IMR-90 (cell line): ENCODE data around the gene NUDT4B. TPM values are rescaled to one million over a fixed set of nuclear protein-coding genes. Genes with fewer than 3 reads are reported as not detected.
A peak's percentile ranks its signal among the peaks of the same experiment; 100 is the strongest.
"Not testable (repeated sequence)": the region's sequence is repeated elsewhere in the genome, so short reads cannot be mapped to it uniquely, and the experiment has no call there.

Experiments used
- ATAC-seq: fragments of 200-7000 bp; cut with Tn5 transposase; 2 replicates; pipeline ENCODE4 v1.9.1; 2020; ENCODE audit warnings: low read depth, mild to moderate bottlenecking, moderate library complexity
- BruUV-seq: library from RNA; stranded (reverse); fragments of 400-500 nt; replicated peaks from 2 replicates; lab custom pipeline; 2021; lab: Mats Ljungman, UMichigan
- CTCF ChIA-PET: fragments of 300-600 bp; formaldehyde crosslinking; extraction: SDS; loops from one replicate; lab custom pipeline; 2021; ENCODE audit warnings: antibody characterized with exemption; lab: Yijun Ruan, JAX
- POLR2A ChIA-PET: fragments of 300-600 bp; sonication (Branson Sonifier 250); formaldehyde crosslinking; loops from one replicate; lab custom pipeline; 2022; ENCODE audit warnings: antibody characterized with exemption; ENCODE audit not compliant: unreplicated experiment; lab: Charles Lee
- DNase-seq: peaks from one replicate; pipeline ENCODE4 v3.0.0; 2013
- H2AFZ ChIP-seq: replicated peaks from 2 replicates; pipeline ENCODE3; 2013; ENCODE audit warnings: low read length, mild to moderate bottlenecking; ENCODE audit not compliant: poor library complexity
- H2AK5ac ChIP-seq: 2 replicates; pipeline ENCODE4 v1.6.1; 2013; ENCODE audit warnings: low read depth, low read length, inconsistent platforms
- H2AK9ac ChIP-seq: replicated peaks from 2 replicates; pipeline ENCODE3; 2013; ENCODE audit warnings: mild to moderate bottlenecking, low read depth, low read length, moderate library complexity; ENCODE audit not compliant: poor library complexity
- H2BK120ac ChIP-seq: 2 replicates; pipeline ENCODE4 v1.6.1; 2013; ENCODE audit warnings: low read depth, low read length, inconsistent platforms
- H2BK15ac ChIP-seq: 3 replicates; pipeline ENCODE4 v1.6.1; 2013; ENCODE audit warnings: low read depth, low read length, inconsistent platforms
- H2BK20ac ChIP-seq: 2 replicates; pipeline ENCODE4 v1.6.1; 2013; ENCODE audit warnings: low read depth, mild to moderate bottlenecking, inconsistent platforms, low read length, moderate library complexity
- H2BK5ac ChIP-seq: 2 replicates; pipeline ENCODE4 v1.6.1; 2013; ENCODE audit warnings: mild to moderate bottlenecking, low read depth, low read length, inconsistent platforms; ENCODE audit not compliant: poor library complexity, severe bottlenecking
- H3K14ac ChIP-seq: replicated peaks from 2 replicates; pipeline ENCODE4 v1.6.1; 2013; ENCODE audit warnings: low read depth, low read length, inconsistent platforms
- H3K18ac ChIP-seq: 2 replicates; pipeline ENCODE4 v1.6.1; 2013; ENCODE audit warnings: low read depth, low read length, control low read depth
- H3K23ac ChIP-seq: 2 replicates; pipeline ENCODE4 v1.6.1; 2013; ENCODE audit warnings: low read depth, low read length, inconsistent platforms
- H3K27ac ChIP-seq: 2 replicates; pipeline ENCODE4 v1.5.1; 2013; ENCODE audit warnings: mild to moderate bottlenecking, control low read depth, low read length; ENCODE audit not compliant: insufficient read depth
- H3K27me3 ChIP-seq: 2 replicates; pipeline ENCODE4 v1.6.1; 2013; ENCODE audit warnings: low read length; ENCODE audit not compliant: control insufficient read depth, insufficient read depth
- H3K36me3 ChIP-seq: 2 replicates; pipeline ENCODE4 v1.6.1; 2013; ENCODE audit warnings: low read length, mixed read lengths; ENCODE audit not compliant: control insufficient read depth, insufficient read depth
- H3K4ac ChIP-seq: 2 replicates; pipeline ENCODE4 v1.6.1; 2013; ENCODE audit warnings: low read depth, low read length, inconsistent platforms
- H3K4me1 ChIP-seq: 2 replicates; pipeline ENCODE4 v1.6.1; 2013; ENCODE audit warnings: low read length, mixed read lengths; ENCODE audit not compliant: control insufficient read depth, insufficient read depth
- H3K4me2 ChIP-seq: 2 replicates; pipeline ENCODE4 v1.6.1; 2013; ENCODE audit warnings: low read depth, mild to moderate bottlenecking, control low read depth, low read length, moderate library complexity
- H3K4me3 ChIP-seq: 2 replicates; pipeline ENCODE4 v1.5.1; 2013; ENCODE audit warnings: low read depth, mild to moderate bottlenecking, control low read depth, low read length, moderate library complexity; ENCODE audit not compliant: insufficient read depth
- H3K56ac ChIP-seq: 2 replicates; pipeline ENCODE4 v1.6.1; 2013; ENCODE audit warnings: low read length, inconsistent platforms; ENCODE audit not compliant: insufficient read depth; ENCODE audit errors: extremely low read depth
- H3K79me1 ChIP-seq, 2 experiments: 2 replicates each; pipeline ENCODE4 v1.6.1; 2013; ENCODE audit warnings: low read length in 2 of 2, inconsistent platforms in 1 of 2, low read depth in 1 of 2
- H3K9ac ChIP-seq: 2 replicates; pipeline ENCODE4 v1.6.1; 2013; ENCODE audit warnings: low read depth, low read length, control low read depth
- H3K9me1 ChIP-seq: 2 replicates; pipeline ENCODE4 v1.6.1; 2013; ENCODE audit warnings: low read length, inconsistent platforms; ENCODE audit not compliant: insufficient read depth
- H3K9me3 ChIP-seq: 2 replicates; pipeline ENCODE4 v1.6.1; 2013; ENCODE audit warnings: low read length; ENCODE audit not compliant: control insufficient read depth, insufficient read depth
- H4K20me1 ChIP-seq: 2 replicates; pipeline ENCODE4 v1.6.1; 2013; ENCODE audit warnings: low read length, inconsistent platforms; ENCODE audit not compliant: insufficient read depth
- H4K5ac ChIP-seq: 2 replicates; pipeline ENCODE4 v1.6.1; 2013; ENCODE audit warnings: mild to moderate bottlenecking, low read depth, low read length, control low read depth
- H4K8ac ChIP-seq, 2 experiments: 2 replicates each; pipeline ENCODE4 v1.6.1; 2013; ENCODE audit warnings: low read depth in 2 of 2, low read length in 2 of 2, control low read depth in 1 of 2, inconsistent platforms in 1 of 2
- H4K91ac ChIP-seq: 2 replicates; pipeline ENCODE4 v1.6.1; 2013; ENCODE audit warnings: low read depth, low read length, inconsistent platforms; ENCODE audit not compliant: insufficient read depth
- WGBS, 2 experiments: methylation state at CpG; one replicate each; pipeline versions ENCODE4 v1.1.5 to v1.1.7; 2013; ENCODE audit warnings: missing lambda C conversion rate in 2 of 2; ENCODE audit not compliant: insufficient read length in 1 of 2; ENCODE audit errors: extremely low coverage in 2 of 2; 5-methylcytosine and 5-hydroxymethylcytosine counted together
- dilution Hi-C: fragments of 300-500 bp; cut with HindIII; formaldehyde crosslinking; loops from one replicate; pipeline ENCODE4 v1.14.3; 2018; ENCODE audit warnings: low sequenced_read_pairs; ENCODE audit not compliant: unreplicated experiment
- in situ Hi-C: fragments of 300-500 bp; cut with MboI; formaldehyde crosslinking; loops from 3 replicates; pipeline ENCODE4 v1.14.3; 2019; ENCODE audit warnings: low sequenced_read_pairs, inconsistent platforms, mixed read lengths
- intact Hi-C: fragments of 100-400 bp; cut with micrococcal nuclease; formaldehyde crosslinking; loops from 2 replicates; pipeline ENCODE4 v1.10.0; 2022
- polyA plus RNA-seq, 3 experiments: library from polyadenylated mRNA; depleted of rRNA; stranded (reverse); fragments of >200 nt; gene quantifications; 2 replicates each; pipeline ENCODE4 v1.2.3, GENCODE V29; 2012; ENCODE audit warnings: low replicate concordance in 1 of 3
- total RNA-seq: library from RNA; depleted of rRNA; stranded (reverse); fragments of >200 nt; gene quantifications from 2 replicates; pipeline ENCODE4 v1.2.3, GENCODE V29; 2012

The NUDT4B gene
- total and polyA plus RNA-seq, 2 of the 4 experiments (the other 2 are of a cell fraction) = 10.6 to 19.9 TPM

DNA sequence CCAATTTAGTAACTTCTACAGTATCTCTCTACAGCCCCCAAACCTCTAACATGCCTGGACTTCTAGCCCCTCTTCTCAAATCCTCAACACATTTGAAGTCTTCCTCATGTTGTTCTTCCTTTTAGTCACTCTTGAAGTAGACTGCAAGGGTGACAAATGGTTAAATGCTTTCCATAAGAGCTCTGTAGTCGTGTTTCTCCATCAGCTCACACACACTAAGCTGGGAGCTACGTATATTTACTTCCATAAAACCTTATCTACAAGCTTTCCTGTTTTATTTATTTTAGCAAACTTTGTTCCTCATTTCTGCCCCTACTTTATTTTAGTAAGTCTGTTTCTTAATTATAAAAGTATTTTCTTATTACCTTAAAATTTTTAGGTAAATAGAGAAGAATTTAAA lies 19.0 kb upstream of the NUDT4B start:
- H2AK9ac ChIP-seq, H2AFZ ChIP-seq: not testable (repeated sequence)

DNA sequence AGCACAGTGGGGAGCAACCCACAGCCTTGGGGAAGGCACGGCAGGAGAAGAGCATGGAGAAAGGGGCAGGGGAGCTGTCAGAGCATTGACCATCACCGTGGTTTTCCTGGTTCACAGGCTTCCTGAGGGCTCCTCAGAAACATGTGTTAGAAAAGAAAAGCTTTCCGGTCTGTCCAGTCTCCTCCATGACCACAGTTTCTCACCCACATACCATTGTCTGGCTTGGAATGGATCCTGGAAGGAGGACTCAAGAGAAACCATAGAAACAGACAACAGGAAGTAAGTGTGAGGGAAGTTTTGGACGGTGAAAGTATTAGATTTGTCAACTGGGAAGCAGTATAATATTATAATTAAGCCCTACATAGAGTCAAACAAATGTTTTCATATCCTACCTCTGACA lies 16.3 kb upstream of the NUDT4B start:
- H3K18ac ChIP-seq, H4K20me1 ChIP-seq, H2AFZ ChIP-seq, H4K5ac ChIP-seq, H2AK9ac ChIP-seq, H3K27ac ChIP-seq, DNase-seq, H2BK20ac ChIP-seq, H3K9me3 ChIP-seq, H4K91ac ChIP-seq, H3K27me3 ChIP-seq, H3K79me1 ChIP-seq, H3K36me3 ChIP-seq, H2BK15ac ChIP-seq, H3K4me2 ChIP-seq, H3K4me1 ChIP-seq, intact Hi-C loops, dilution Hi-C loops, H3K9ac ChIP-seq, BruUV-seq, H2BK120ac ChIP-seq, POLR2A ChIA-PET, H3K23ac ChIP-seq, H2BK5ac ChIP-seq, H4K8ac ChIP-seq, CTCF ChIA-PET, H3K4ac ChIP-seq, H3K14ac ChIP-seq, H3K4me3 ChIP-seq, in situ Hi-C loops, H2AK5ac ChIP-seq, H3K56ac ChIP-seq, H3K9me1 ChIP-seq: not testable (repeated sequence)
- ATAC-seq = peak; percentile 61
- no CpG with 5 or more reads among the region's 4 CpGs for WGBS, 2 experiments

More for the DNA sequence above, 19.0 kb upstream of the NUDT4B start:
- H3K9me1 ChIP-seq, H3K18ac ChIP-seq, DNase-seq, H2AK5ac ChIP-seq, intact Hi-C loops, H2BK15ac ChIP-seq, H3K79me1 ChIP-seq, H3K4me2 ChIP-seq, in situ Hi-C loops, H4K20me1 ChIP-seq, H3K56ac ChIP-seq, H3K14ac ChIP-seq, H3K4me3 ChIP-seq, BruUV-seq, H3K27ac ChIP-seq, CTCF ChIA-PET, H3K9ac ChIP-seq, H3K9me3 ChIP-seq, H4K91ac ChIP-seq, dilution Hi-C loops, H3K4ac ChIP-seq, H2BK20ac ChIP-seq, H4K8ac ChIP-seq, H3K27me3 ChIP-seq, H4K5ac ChIP-seq, H3K4me1 ChIP-seq, POLR2A ChIA-PET, H3K36me3 ChIP-seq, H2BK5ac ChIP-seq, H2BK120ac ChIP-seq, H3K23ac ChIP-seq: not testable (repeated sequence)
- ATAC-seq = peak; percentile 40
- no CpG with 5 or more reads among the region's 2 CpGs for WGBS, 2 experiments
